Astrocyte of the spinal cord (primary cell): ENCODE measurements around the gene SSH2.

Source experiments
- DNase-seq: peaks from one replicate; pipeline ENCODE4 v3.0.0; 2011; ENCODE audit warnings: low read depth, low spot score
- H3K4me3 ChIP-seq: 2 replicates; pipeline ENCODE4 v1.5.1; 2011; ENCODE audit warnings: low read depth, mild to moderate bottlenecking, low read length, moderate library complexity
- in situ Hi-C: cut with HindIII; loops from 2 replicates; pipeline ENCODE4 v1.10.0; 2017; ENCODE audit warnings: low sequenced_read_pairs
- TF ChIP-seq, protein P1 (sequence below): IDR thresholded peaks from 2 replicates; pipeline ENCODE4 v1.5.1; 2012; ENCODE audit warnings: low read depth, mild to moderate bottlenecking, low read length, inconsistent platforms

The SSH2 gene

DNA sequence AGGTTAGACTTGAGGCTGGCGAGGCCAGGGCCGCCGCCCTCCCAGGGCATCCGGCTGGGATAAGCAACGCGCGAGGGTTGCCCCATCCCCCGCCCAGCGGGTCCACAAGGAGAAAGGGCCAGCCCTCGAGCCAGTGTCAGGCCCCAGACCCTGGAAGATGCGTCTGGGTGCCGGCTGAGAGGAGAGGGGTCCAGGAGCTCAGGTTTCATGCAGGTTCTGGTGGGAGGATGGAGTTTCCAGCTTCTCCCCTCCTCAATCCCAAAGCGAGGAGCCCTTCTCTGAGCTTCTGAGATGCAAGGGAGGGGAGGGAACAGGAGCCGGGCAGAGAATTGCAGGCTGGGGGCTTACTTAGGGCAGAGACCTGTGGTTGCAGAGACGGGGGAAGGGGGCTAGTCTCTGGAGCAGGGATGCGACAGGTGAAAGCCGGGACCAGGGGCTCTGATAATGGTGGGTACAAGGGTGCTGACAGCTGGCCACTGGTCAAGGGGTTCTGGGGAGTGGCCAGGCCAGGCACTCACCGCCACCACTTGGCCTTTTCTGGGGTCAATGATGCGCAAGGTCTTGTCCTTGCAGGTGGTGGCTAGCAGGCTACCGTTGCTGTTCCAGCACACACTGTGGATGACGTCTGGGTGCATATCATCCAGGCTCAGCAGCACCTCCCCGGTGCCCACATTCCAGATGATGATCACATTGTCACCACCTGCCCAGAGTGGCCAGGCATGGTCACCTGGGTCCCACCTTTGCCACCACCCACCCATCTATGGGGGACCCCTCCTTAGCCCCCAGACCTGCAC, 311.6 kb downstream of the SSH2 start:
- no peak overlapping the region for H3K4me3 ChIP-seq
- no peak for DNase-seq
- TF ChIP-seq, protein P1, sequence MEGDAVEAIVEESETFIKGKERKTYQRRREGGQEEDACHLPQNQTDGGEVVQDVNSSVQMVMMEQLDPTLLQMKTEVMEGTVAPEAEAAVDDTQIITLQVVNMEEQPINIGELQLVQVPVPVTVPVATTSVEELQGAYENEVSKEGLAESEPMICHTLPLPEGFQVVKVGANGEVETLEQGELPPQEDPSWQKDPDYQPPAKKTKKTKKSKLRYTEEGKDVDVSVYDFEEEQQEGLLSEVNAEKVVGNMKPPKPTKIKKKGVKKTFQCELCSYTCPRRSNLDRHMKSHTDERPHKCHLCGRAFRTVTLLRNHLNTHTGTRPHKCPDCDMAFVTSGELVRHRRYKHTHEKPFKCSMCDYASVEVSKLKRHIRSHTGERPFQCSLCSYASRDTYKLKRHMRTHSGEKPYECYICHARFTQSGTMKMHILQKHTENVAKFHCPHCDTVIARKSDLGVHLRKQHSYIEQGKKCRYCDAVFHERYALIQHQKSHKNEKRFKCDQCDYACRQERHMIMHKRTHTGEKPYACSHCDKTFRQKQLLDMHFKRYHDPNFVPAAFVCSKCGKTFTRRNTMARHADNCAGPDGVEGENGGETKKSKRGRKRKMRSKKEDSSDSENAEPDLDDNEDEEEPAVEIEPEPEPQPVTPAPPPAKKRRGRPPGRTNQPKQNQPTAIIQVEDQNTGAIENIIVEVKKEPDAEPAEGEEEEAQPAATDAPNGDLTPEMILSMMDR: no peak
- in situ Hi-C loops: no loop called here

DNA sequence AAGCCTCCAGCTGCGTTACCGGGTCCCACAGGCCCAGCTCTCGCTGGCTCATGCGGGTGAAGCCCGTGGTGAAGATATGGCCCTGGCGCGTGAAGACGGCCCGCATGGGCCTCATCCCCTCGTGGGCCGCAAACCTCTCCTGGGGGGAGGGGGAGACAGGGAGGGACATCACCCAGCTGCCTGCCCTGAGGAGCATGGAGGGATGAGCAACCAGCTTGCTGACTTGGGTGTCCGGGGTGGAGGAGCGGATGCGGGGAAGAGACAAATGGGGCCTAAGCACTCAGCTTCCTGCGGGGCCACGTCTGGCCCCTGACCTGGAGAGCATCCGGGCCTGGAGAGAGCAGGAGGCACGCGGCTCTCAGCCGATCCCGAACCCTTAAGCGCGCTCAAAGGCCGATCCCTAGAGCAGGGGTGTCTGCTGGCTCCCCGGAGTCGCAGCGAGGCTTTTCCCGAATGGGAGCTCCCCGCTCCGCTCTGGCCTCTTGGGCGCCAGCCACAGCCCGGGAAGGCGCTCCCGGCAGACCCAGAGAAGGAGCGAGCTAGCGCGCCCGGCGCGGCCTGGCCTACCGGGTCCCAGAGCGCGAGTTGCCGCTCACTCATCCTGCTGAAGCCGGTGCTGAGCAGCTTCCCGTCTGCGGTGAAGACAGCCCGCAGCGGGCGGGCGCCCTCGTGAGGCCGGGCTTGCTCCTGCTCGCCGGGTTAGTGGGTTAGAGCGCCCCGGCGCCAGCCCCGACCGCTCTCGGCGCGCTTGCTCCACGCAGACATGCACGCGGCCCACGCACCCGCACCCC, 312.4 kb downstream of the SSH2 start:
- peak; percentile 59 for DNase-seq
- in situ Hi-C loops: no loop called here
- TF ChIP-seq, protein P1: peak; percentile 64
- no peak overlapping the region for H3K4me3 ChIP-seq

DNA sequence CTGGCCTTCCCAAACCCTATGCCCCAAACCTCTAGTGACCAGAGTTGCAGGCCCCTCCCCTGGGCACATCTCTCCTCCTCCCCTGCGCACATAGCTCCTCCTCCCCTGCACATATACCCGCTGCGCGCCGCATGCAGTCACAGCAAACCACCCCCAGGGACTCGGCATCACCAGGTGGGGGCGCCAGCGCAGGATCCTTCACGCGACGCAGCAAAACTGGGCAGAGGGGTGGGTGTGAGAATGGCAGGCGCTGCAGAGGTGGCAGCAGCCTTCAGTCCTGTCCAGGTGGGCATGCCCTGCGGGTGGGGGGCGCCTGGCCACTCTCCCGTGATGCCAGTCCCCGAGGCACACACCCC, 312.9 kb downstream of the SSH2 start:
- no peak overlapping the region for H3K4me3 ChIP-seq
- TF ChIP-seq, protein P1: peak; percentile 78
- DNase-seq: peak; percentile 67
- in situ Hi-C loops: no loop called here

DNA sequence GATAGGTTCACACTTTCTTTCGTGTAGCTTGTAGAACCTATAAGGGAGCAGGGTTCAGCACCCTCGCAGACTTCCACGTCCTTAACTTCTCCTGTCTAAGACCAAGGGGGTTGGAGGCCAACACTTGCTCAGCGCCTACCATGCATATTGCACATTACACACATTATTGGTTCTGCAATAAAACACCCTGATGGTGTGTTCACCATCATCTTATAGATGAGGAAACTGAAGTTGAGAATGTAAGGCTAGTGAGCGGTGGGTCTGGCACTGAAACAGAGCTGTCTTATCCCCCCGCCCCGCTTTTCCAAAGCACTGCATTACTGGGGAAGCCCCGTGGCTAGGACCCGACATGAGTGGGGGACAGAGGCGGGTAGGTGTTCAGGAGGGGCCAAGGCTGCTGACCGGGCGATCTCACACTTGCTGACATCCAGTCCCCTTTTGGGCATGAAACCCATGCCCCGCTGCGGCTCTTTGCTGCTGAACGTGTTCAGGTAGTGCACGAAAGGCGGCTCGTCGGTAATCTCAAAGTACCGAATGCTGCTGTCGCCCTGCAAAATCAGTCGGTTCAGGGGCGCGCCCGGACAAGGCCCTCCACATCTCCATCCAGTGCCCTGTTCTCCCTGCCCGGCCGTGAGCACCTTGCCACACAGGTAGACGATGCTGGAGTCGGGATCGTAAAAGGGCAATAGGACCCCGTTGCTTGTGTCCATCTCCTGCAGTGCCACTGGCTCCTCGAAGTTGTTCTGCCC, 313.6 kb downstream of the SSH2 start:
- no peak for DNase-seq
- in situ Hi-C loops: no loop called here
- TF ChIP-seq, protein P1: no peak
- H3K4me3 ChIP-seq: no peak overlapping the region

DNA sequence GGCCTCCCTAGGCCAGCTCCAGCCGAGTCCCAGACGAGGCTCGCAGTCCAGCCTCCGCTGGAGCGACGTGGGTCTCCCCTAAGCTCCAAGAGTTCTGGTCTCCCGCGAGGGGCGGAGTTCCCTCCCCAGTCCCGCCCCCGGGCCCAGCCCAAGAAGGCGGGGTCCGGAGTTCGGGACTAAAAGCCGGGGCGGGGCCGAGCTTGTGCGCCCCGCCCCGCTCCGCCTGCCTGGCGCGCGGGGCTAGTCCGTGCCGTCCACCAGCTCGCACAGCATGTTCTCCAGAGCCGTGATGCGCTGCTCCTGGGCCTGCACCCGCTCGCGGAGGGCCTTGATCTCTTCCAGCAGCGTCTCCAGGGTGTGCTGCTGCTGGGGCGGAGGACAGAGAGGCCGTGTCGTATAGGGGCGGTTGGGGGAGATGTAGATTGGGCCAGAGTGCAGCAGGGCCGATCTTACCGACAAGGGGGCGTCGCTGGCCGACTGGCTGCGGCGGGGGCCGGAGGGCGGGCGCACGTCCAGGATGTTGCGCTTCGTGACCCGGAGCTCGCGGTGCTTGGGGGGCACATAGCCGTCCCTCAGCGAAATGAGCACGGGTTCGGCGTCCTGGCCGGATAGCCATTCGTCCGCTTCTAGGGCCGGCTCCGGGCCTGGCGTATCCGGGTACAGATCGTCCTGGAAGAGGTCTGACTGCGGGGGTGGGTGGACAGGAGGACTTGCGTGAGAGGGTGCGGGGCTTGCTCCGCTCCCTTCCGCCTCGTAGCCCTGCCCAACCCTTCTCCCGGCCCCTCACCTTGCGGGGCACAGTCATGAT, 314.3 kb downstream of the SSH2 start:
- TF ChIP-seq, protein P1: no peak
- peak overlapping the region; percentile 26 for H3K4me3 ChIP-seq
- in situ Hi-C loops: no loop called here
- peak; percentile 85 for DNase-seq

DNA sequence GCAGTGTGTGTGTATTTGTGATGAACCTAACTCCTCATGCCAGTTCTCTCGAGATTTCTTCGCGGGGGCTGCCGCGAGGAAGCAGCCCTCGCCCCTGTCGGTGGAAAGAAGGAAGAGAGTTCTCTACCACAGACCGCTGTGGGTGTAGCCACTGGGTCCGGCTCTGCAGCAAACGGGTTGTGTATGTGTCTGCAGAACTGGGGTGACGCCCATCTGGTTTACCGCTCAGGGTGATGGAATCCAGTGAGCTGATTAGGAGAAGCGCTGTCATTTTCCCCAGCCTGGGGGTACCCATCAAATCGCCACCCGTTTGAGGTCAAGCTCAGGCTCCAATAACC, 315.0 kb downstream of the SSH2 start:
- TF ChIP-seq, protein P1: no peak
- in situ Hi-C loops: no loop called here
- no peak for DNase-seq
- peak overlapping the region; percentile 26 for H3K4me3 ChIP-seq
